ENCODE data around the gene ADGRB3. TPM values are rescaled to one million over a fixed set of nuclear protein-coding genes. Genes with fewer than 3 reads are reported as not detected.

The ADGRB3 gene
- total RNA-seq, 3 donors from 2014 or later, result 0.43 to 7.8 (median 0.72) TPM

GRCh38 chr6:68710496-68710895, 75.4 kb downstream of the ADGRB3 start:
- H3K4me1 ChIP-seq (ENCODE audit: low read depth), result no peaks in the 10 kb centered on the region
- H3K4me3 ChIP-seq, result no peak overlapping the region
- DNase-seq, result no peak
- no peak for TF ChIP-seq CTCF (IDR thresholded peaks at IDR 0.05)
- no peak for ATAC-seq
- intact Hi-C loops (cut with DNase I, micrococcal nuclease), result no loop called here
- no peaks in the 10 kb centered on the region for H3K9me3 ChIP-seq
- no peaks in the 10 kb centered on the region for H3K36me3 ChIP-seq (ENCODE audit: low read depth)

GRCh38 chr6:68710916-68711315, 75.8 kb downstream of the ADGRB3 start:
- intact Hi-C loops (cut with DNase I, micrococcal nuclease), result no loop called here
- H3K4me1 ChIP-seq (ENCODE audit: low read depth), result no peaks in the 10 kb centered on the region
- ATAC-seq (no peak), DNase-seq (no peak)
- no peak overlapping the region for H3K4me3 ChIP-seq
- no peak for TF ChIP-seq CTCF (IDR thresholded peaks at IDR 0.05)
- no peaks in the 10 kb centered on the region for H3K9me3 ChIP-seq
- no peaks in the 10 kb centered on the region for H3K36me3 ChIP-seq (ENCODE audit: low read depth)

GRCh38 chr6:68711386-68712000, 76.4 kb downstream of the ADGRB3 start:
- DNase-seq (no peak), ATAC-seq (no peak)
- no peaks in the 10 kb centered on the region for H3K36me3 ChIP-seq (ENCODE audit: low read depth)
- H3K9me3 ChIP-seq, result no peaks in the 10 kb centered on the region
- H3K4me1 ChIP-seq (ENCODE audit: low read depth), result no peaks in the 10 kb centered on the region
- H3K4me3 ChIP-seq, result no peak overlapping the region
- TF ChIP-seq CTCF (IDR thresholded peaks at IDR 0.05), result no peak
- intact Hi-C loops (cut with DNase I, micrococcal nuclease), result no loop called here

GRCh38 chr6:68716620-68717019, 81.5 kb downstream of the ADGRB3 start:
- Histone ChIP-seq H3K4me3 (no peak overlapping the region), H3K9me3 (no peaks in the 10 kb centered on the region), H3K4me1 (ENCODE audit: low read depth) (no peaks in the 10 kb centered on the region), H3K36me3 (ENCODE audit: low read depth) (no peaks in the 10 kb centered on the region)
- ATAC-seq, result no peak
- intact Hi-C loops (cut with DNase I, micrococcal nuclease), result no loop called here
- no peak for DNase-seq
- no peak for TF ChIP-seq CTCF (IDR thresholded peaks at IDR 0.05)

GRCh38 chr6:68718385-68719073, 83.4 kb downstream of the ADGRB3 start:
- H3K4me3 ChIP-seq, result no peak overlapping the region
- no peak for TF ChIP-seq CTCF (IDR thresholded peaks at IDR 0.05)
- intact Hi-C loops (cut with DNase I, micrococcal nuclease), result no loop called here
- DNase-seq (no peak), ATAC-seq (no peak)
- no peaks in the 10 kb centered on the region for H3K9me3 ChIP-seq
- no peaks in the 10 kb centered on the region for H3K36me3 ChIP-seq (ENCODE audit: low read depth)
- no peaks in the 10 kb centered on the region for H3K4me1 ChIP-seq (ENCODE audit: low read depth)

Measured in mucosa of descending colon (tissue), 3 donors.